Small intestine (tissue), 7 donors: ENCODE data around the gene TANC1. TPM values are rescaled to one million over a fixed set of nuclear protein-coding genes. Genes with fewer than 3 reads are reported as not detected.

Source experiments
- DNase-seq, 2 donors: peaks; one replicate each; pipeline versions ENCODE4 v3.0.0 to v3.0.0-alpha.2; 2013
- FAIRE-seq: peaks from 2 replicates; lab custom pipeline; 2012; peaks lifted over from hg19 to GRCh38; lab: Jason Lieb, UNC
- H3K27ac ChIP-seq, 3 donors: one replicate each; pipeline ENCODE4 v1.5.1; 2013; ENCODE audit warnings: low read length in 2 of 3, mild to moderate bottlenecking in 2 of 3, control low read depth in 1 of 3, inconsistent platforms in 1 of 3, low read depth in 1 of 3, moderate library complexity in 1 of 3
- H3K27me3 ChIP-seq, 3 donors: one replicate each; pipeline ENCODE4 v1.6.1; 2013; ENCODE audit warnings: low read length in 3 of 3, inconsistent platforms in 1 of 3; ENCODE audit not compliant: control insufficient read depth in 3 of 3, insufficient read depth in 3 of 3
- H3K36me3 ChIP-seq, 3 donors: one replicate each; pipeline ENCODE4 v1.6.1; 2013; ENCODE audit warnings: low read length in 3 of 3, inconsistent platforms in 1 of 3, low read depth in 1 of 3, mild to moderate bottlenecking in 1 of 3, moderate library complexity in 1 of 3; ENCODE audit not compliant: control insufficient read depth in 3 of 3, insufficient read depth in 2 of 3
- H3K4me1 ChIP-seq, 3 donors: one replicate each; pipeline ENCODE4 v1.6.1; 2013; ENCODE audit warnings: low read length in 2 of 3, inconsistent platforms in 1 of 3, low read depth in 1 of 3, mild to moderate bottlenecking in 1 of 3, moderate library complexity in 1 of 3; ENCODE audit not compliant: control insufficient read depth in 3 of 3, insufficient read depth in 2 of 3
- H3K4me3 ChIP-seq, 3 donors: one replicate each; pipeline ENCODE4 v1.5.1; 2013; ENCODE audit warnings: low read length in 3 of 3, control low read depth in 1 of 3, inconsistent platforms in 1 of 3, low read depth in 1 of 3, mild to moderate bottlenecking in 1 of 3, moderate library complexity in 1 of 3
- H3K9me3 ChIP-seq, 2 donors: one replicate each; pipeline ENCODE4 v1.6.1; 2013; ENCODE audit warnings: low read depth in 1 of 2, low read length in 1 of 2; ENCODE audit not compliant: control insufficient read depth in 2 of 2, insufficient read depth in 1 of 2
- WGBS, 3 donors: extraction: QIAGEN DNeasy Blood & Tissue Kit; methylation state at CpG; one replicate each; pipeline ENCODE4 v1.1.7; 2013; 5-methylcytosine and 5-hydroxymethylcytosine counted together
- polyA plus RNA-seq, 4 donors: library from polyadenylated mRNA; stranded (reverse) in 3 of 4; unstranded in 1 of 4; fragments of 200-250 nt in 3 of 4; fragments of 120-200 nt in 1 of 4; gene quantifications; one replicate each; pipeline versions ENCODE4 v1.2.1 to v1.2.3, GENCODE V29; 2013
- donor health status: healthy with polysubstance abuse.
- donor health status: control.
- donor health status: control.
- donor health status: Bipolar disorder and iron deficiency.
- donor health status: healthy.

The TANC1 gene
- polyA plus RNA-seq, 4 donors: 7.4 to 14.7 (median 8.8) TPM

GRCh38 chr2:159153463-159153862 is 185.0 kb downstream of the TANC1 start:
- Histone ChIP-seq H3K27me3 (no peaks in the 10 kb centered on the region), H3K4me3 (no peak overlapping the region), H3K27ac (peak overlapping the region; percentile 32 to 87 (median 61)), H3K36me3 (peaks cover 0 to 28% (median 3%) of the 10 kb centered on the region in 3 donors), H3K4me1 (peaks cover 14 to 69% (median 24%) of the 10 kb centered on the region in 3 donors), H3K9me3 (no peaks in the 10 kb centered on the region)
- DNase-seq (peak; percentile 29 to 94), FAIRE-seq (no peak)
- 8 to 43% (median 17%) methylated on average over 4 of the region's 4 CpGs for WGBS, 3 donors

- Histone ChIP-seq H3K9me3 (no peaks in the 10 kb centered on the region), H3K4me3 (no peak overlapping the region), H3K27me3 (no peaks in the 10 kb centered on the region), H3K4me1 (peaks cover 14 to 69% (median 24%) of the 10 kb centered on the region in 3 donors), H3K36me3 (peaks cover 0 to 28% (median 2%) of the 10 kb centered on the region in 3 donors), H3K27ac (peak overlapping the region; percentile 61 to 87 (median 86))
- no peak for DNase-seq
- 70 to 71% (median 70%) methylated on average over 2 of the region's 2 CpGs for WGBS, 3 donors
- FAIRE-seq: no peak
Measured at GRCh38 chr2:159153951-159154350, 185.5 kb downstream of the TANC1 start.

- peak overlapping the region in 2 of 3 donors; percentile 86 to 87 for H3K27ac ChIP-seq
- H3K36me3 ChIP-seq: peaks cover 0 to 28% (median 0%) of the 10 kb centered on the region in 3 donors
- FAIRE-seq (no peak), DNase-seq (no peak)
- H3K4me1 ChIP-seq: peaks cover 14 to 69% (median 24%) of the 10 kb centered on the region in 3 donors
- H3K9me3 ChIP-seq: no peaks in the 10 kb centered on the region
- no peak overlapping the region for H3K4me3 ChIP-seq
- 88 to 97% (median 94%) methylated on average over 1 of the region's 1 CpG for WGBS, 3 donors
- no peaks in the 10 kb centered on the region for H3K27me3 ChIP-seq
Measured at GRCh38 chr2:159154366-159154765, 185.9 kb downstream of the TANC1 start.

GRCh38 chr2:159155320-159155719 is 186.9 kb downstream of the TANC1 start:
- peak; percentile 69 to 89 for DNase-seq
- no peak for FAIRE-seq
- Histone ChIP-seq H3K9me3 (no peaks in the 10 kb centered on the region), H3K36me3 (peaks cover 0 to 24% (median 0%) of the 10 kb centered on the region in 3 donors), H3K27me3 (no peaks in the 10 kb centered on the region), H3K4me1 (peaks cover 12 to 68% (median 24%) of the 10 kb centered on the region in 3 donors), H3K27ac (peak overlapping the region; percentile 84 to 86 (median 86)), H3K4me3 (no peak overlapping the region)
- WGBS, 3 donors: 12 to 58% (median 29%) methylated on average over 6 of the region's 6 CpGs

GRCh38 chr2:159155791-159156190 is 187.4 kb downstream of the TANC1 start:
- FAIRE-seq (no peak), DNase-seq (peak; percentile 84 to 92)
- Histone ChIP-seq H3K9me3 (no peaks in the 10 kb centered on the region), H3K4me3 (no peak overlapping the region), H3K27ac (peak overlapping the region; percentile 84 to 86 (median 86)), H3K36me3 (peaks cover 0 to 26% (median 0%) of the 10 kb centered on the region in 3 donors), H3K4me1 (peaks cover 10 to 63% (median 23%) of the 10 kb centered on the region in 3 donors), H3K27me3 (no peaks in the 10 kb centered on the region)
- WGBS, 3 donors: 29 to 68% (median 50%) methylated on average over 1 of the region's 1 CpG

- Histone ChIP-seq H3K9me3 (no peaks in the 10 kb centered on the region), H3K36me3 (peaks cover 0 to 28% (median 0%) of the 10 kb centered on the region in 3 donors), H3K27ac (peak overlapping the region in 1 of 3 donors; percentile 4), H3K27me3 (no peaks in the 10 kb centered on the region), H3K4me3 (no peak overlapping the region), H3K4me1 (peaks cover 10 to 53% (median 21%) of the 10 kb centered on the region in 3 donors)
- FAIRE-seq: no peak
- 49 to 78% (median 61%) methylated on average over 8 of the region's 8 CpGs for WGBS, 3 donors
- DNase-seq: peak; percentile 37 to 58
Measured at GRCh38 chr2:159156834-159157233, 188.4 kb downstream of the TANC1 start.

GRCh38 chr2:159157361-159158209 is 189.1 kb downstream of the TANC1 start:
- Histone ChIP-seq H3K4me1 (peaks cover 10 to 46% (median 17%) of the 10 kb centered on the region in 3 donors), H3K27ac (peak overlapping the region in 1 of 3 donors; percentile 4)
- FAIRE-seq: no peak

GRCh38 chr2:159160412-159160811 is 192.0 kb downstream of the TANC1 start:
- no peak overlapping the region for H3K27ac ChIP-seq
- WGBS, 3 donors: 83 to 89% (median 89%) methylated on average over 4 of the region's 4 CpGs
- peaks cover 0 to 32% (median 4%) of the 10 kb centered on the region in 3 donors for H3K36me3 ChIP-seq
- H3K4me1 ChIP-seq: peaks cover 6 to 21% (median 9%) of the 10 kb centered on the region in 3 donors
- no peaks in the 10 kb centered on the region for H3K27me3 ChIP-seq
- FAIRE-seq: no peak
- H3K4me3 ChIP-seq: no peak overlapping the region
- no peaks in the 10 kb centered on the region for H3K9me3 ChIP-seq
- no peak for DNase-seq

More at GRCh38 chr2:159157361-159158209, 189.1 kb downstream of the TANC1 start:
- DNase-seq: no peak
- 72 to 74% (median 72%) methylated on average over 12 of the region's 12 CpGs for WGBS, 3 donors
- no peaks in the 10 kb centered on the region for H3K9me3 ChIP-seq
- no peaks in the 10 kb centered on the region for H3K27me3 ChIP-seq
- peaks cover 0 to 28% (median 0%) of the 10 kb centered on the region in 3 donors for H3K36me3 ChIP-seq
- H3K4me3 ChIP-seq: no peak overlapping the region
